Embryonic facial prominence (tissue), 1 donor: ENCODE measurements around the gene ARRDC3.
A peak's percentile ranks its signal among the peaks of the same experiment; 100 is the strongest.
"Not testable (repeated sequence)": the region's sequence is repeated elsewhere in the genome, so short reads cannot be mapped to it uniquely, and the experiment has no call there.

ENCODE experiments used
- DNase-seq: peaks from one replicate; pipeline ENCODE4 v3.0.0-alpha.2; 2016; ENCODE audit errors: extremely low spot score

The ARRDC3 gene

GRCh38 chr5:91383027-91383955 is at the start of gene ARRDC3:
Gene ARRDC3, minus strand, starts transcription at chr5:91383317. Its CDS starts 225 bp downstream, at chr5:91383092.
- DNase-seq, result peak; percentile 94

- DNase-seq, result no peak
Measured at GRCh38 chr5:91430949-91431348, 47.8 kb upstream of the ARRDC3 start.

- no peak for DNase-seq
Measured at GRCh38 chr5:91424638-91425436, 41.7 kb upstream of the ARRDC3 start.

- no peak for DNase-seq
Measured at GRCh38 chr5:91423871-91424270, 40.8 kb upstream of the ARRDC3 start.

GRCh38 chr5:91420879-91421278 is 37.8 kb upstream of the ARRDC3 start:
- DNase-seq, result no peak

GRCh38 chr5:91419571-91420537 is 36.7 kb upstream of the ARRDC3 start:
- no peak for DNase-seq

- no peak for DNase-seq
Measured at GRCh38 chr5:91419136-91419535, 36.0 kb upstream of the ARRDC3 start.

- DNase-seq, result no peak
Measured at GRCh38 chr5:91418158-91418557, 35.0 kb upstream of the ARRDC3 start.

GRCh38 chr5:91417219-91417618 is 34.1 kb upstream of the ARRDC3 start:
- DNase-seq, result no peak

GRCh38 chr5:91416491-91416890 is 33.4 kb upstream of the ARRDC3 start:
- DNase-seq, result no peak

- no peak for DNase-seq
Measured at GRCh38 chr5:91409304-91409703, 26.2 kb upstream of the ARRDC3 start.

GRCh38 chr5:91408710-91409109 is 25.6 kb upstream of the ARRDC3 start:
- no peak for DNase-seq

GRCh38 chr5:91407204-91407603 is 24.1 kb upstream of the ARRDC3 start:
- DNase-seq, result no peak

GRCh38 chr5:91403438-91403837 is 20.3 kb upstream of the ARRDC3 start:
- no peak for DNase-seq

GRCh38 chr5:91401175-91401574 is 18.1 kb upstream of the ARRDC3 start:
- DNase-seq, result no peak

GRCh38 chr5:91397791-91398190 is 14.7 kb upstream of the ARRDC3 start:
- no peak for DNase-seq

GRCh38 chr5:91390268-91390667 is 7.2 kb upstream of the ARRDC3 start:
- no peak for DNase-seq

- DNase-seq, result not testable (repeated sequence)
Measured at GRCh38 chr5:91389555-91389954, 6.4 kb upstream of the ARRDC3 start.

- DNase-seq, result no peak
Measured at GRCh38 chr5:91388362-91388761, 5.2 kb upstream of the ARRDC3 start.

- no peak for DNase-seq
Measured at GRCh38 chr5:91386120-91386519, 3.0 kb upstream of the ARRDC3 start.

GRCh38 chr5:91385596-91385995 is 2.5 kb upstream of the ARRDC3 start:
- not testable (repeated sequence) for DNase-seq
